ENCODE measurements around the gene PDE2A.

The PDE2A gene

GRCh38 chr11:72705442-72706365 is 31.5 kb upstream of the PDE2A start:
- no peak overlapping the region for H3K27ac ChIP-seq
- H3K36me3 ChIP-seq (ENCODE audit: control insufficient read depth, insufficient read depth, low read length): no peaks in the 10 kb centered on the region
- no peak overlapping the region for H3K4me3 ChIP-seq (ENCODE audit: low read depth, low read length)
- H2AFZ ChIP-seq: no peak overlapping the region
- TF ChIP-seq CTCF (IDR thresholded peaks at IDR 0.05): no peak
- H3K9ac ChIP-seq: no peak overlapping the region
- H3K9me3 ChIP-seq (ENCODE audit: control insufficient read depth, low read length): no peaks in the 10 kb centered on the region
- H3K4me2 ChIP-seq (ENCODE audit: low read length): no peak overlapping the region
- no peaks in the 10 kb centered on the region for H3K27me3 ChIP-seq (ENCODE audit: control insufficient read depth, insufficient read depth, low read length)
- no peaks in the 10 kb centered on the region for H3K79me2 ChIP-seq
- no peaks in the 10 kb centered on the region for H3K4me1 ChIP-seq

- H3K27me3 ChIP-seq (ENCODE audit: control insufficient read depth, insufficient read depth, low read length): no peaks in the 10 kb centered on the region
- no peaks in the 10 kb centered on the region for H3K36me3 ChIP-seq (ENCODE audit: control insufficient read depth, insufficient read depth, low read length)
- H3K9me3 ChIP-seq (ENCODE audit: control insufficient read depth, low read length): no peaks in the 10 kb centered on the region
- no peak overlapping the region for H3K9ac ChIP-seq
- H2AFZ ChIP-seq: no peak overlapping the region
- no peak overlapping the region for H3K27ac ChIP-seq
- no peaks in the 10 kb centered on the region for H3K79me2 ChIP-seq
- H3K4me2 ChIP-seq (ENCODE audit: low read length): no peak overlapping the region
- TF ChIP-seq CTCF (IDR thresholded peaks at IDR 0.05): no peak
- no peaks in the 10 kb centered on the region for H3K4me1 ChIP-seq
- no peak overlapping the region for H3K4me3 ChIP-seq (ENCODE audit: low read depth, low read length)
Measured at GRCh38 chr11:72704783-72705265, 30.6 kb upstream of the PDE2A start.

- H3K9me3 ChIP-seq (ENCODE audit: control insufficient read depth, low read length): no peaks in the 10 kb centered on the region
- H2AFZ ChIP-seq: no peak overlapping the region
- H3K4me2 ChIP-seq (ENCODE audit: low read length): no peak overlapping the region
- no peak for TF ChIP-seq CTCF (IDR thresholded peaks at IDR 0.05)
- no peaks in the 10 kb centered on the region for H3K4me1 ChIP-seq
- no peak overlapping the region for H3K9ac ChIP-seq
- H3K27me3 ChIP-seq (ENCODE audit: control insufficient read depth, insufficient read depth, low read length): no peaks in the 10 kb centered on the region
- no peaks in the 10 kb centered on the region for H3K36me3 ChIP-seq (ENCODE audit: control insufficient read depth, insufficient read depth, low read length)
- no peak overlapping the region for H3K4me3 ChIP-seq (ENCODE audit: low read depth, low read length)
- no peaks in the 10 kb centered on the region for H3K79me2 ChIP-seq
- no peak overlapping the region for H3K27ac ChIP-seq
Measured at GRCh38 chr11:72704028-72704782, 30.0 kb upstream of the PDE2A start.

- Histone ChIP-seq H3K27me3 (ENCODE audit: control insufficient read depth, insufficient read depth, low read length) (no peaks in the 10 kb centered on the region), H3K4me2 (ENCODE audit: low read length) (no peak overlapping the region), H3K79me2 (no peaks in the 10 kb centered on the region), H2AFZ (no peak overlapping the region), H3K4me3 (ENCODE audit: low read depth, low read length) (no peak overlapping the region), H3K4me1 (no peaks in the 10 kb centered on the region), H3K9me3 (ENCODE audit: control insufficient read depth, low read length) (no peaks in the 10 kb centered on the region), H3K36me3 (ENCODE audit: control insufficient read depth, insufficient read depth, low read length) (no peaks in the 10 kb centered on the region), H3K9ac (no peak overlapping the region), H3K27ac (no peak overlapping the region)
- no peak for TF ChIP-seq CTCF (IDR thresholded peaks at IDR 0.05)
Measured at GRCh38 chr11:72703267-72704008, 29.2 kb upstream of the PDE2A start.
